Endothelial cell of umbilical vein (primary cell): ENCODE data around the gene TJP1. TPM values are rescaled to one million over a fixed set of nuclear protein-coding genes. Genes with fewer than 3 reads are reported as not detected.

ENCODE experiments used
- BruUV-seq: library from RNA; stranded (reverse); fragments of 400-500 nt; replicated peaks from 2 replicates; lab custom pipeline; 2021; lab: Mats Ljungman, UMichigan
- CTCF ChIA-PET: fragments of 300-600, 350-600 bp; sonication (Branson Sonifier 250); formaldehyde crosslinking; loops from one replicate; lab custom pipeline; 2021; ENCODE audit warnings: antibody characterized with exemption, inconsistent platforms; lab: Charles Lee
- POLR2A ChIA-PET: fragments of 300-600, 350-600 bp; sonication (Branson Sonifier 250); formaldehyde crosslinking; loops from one replicate; lab custom pipeline; 2021; ENCODE audit warnings: antibody characterized with exemption, inconsistent platforms; lab: Charles Lee
- DNase-seq: peaks from one replicate; pipeline ENCODE4 v3.0.0-alpha.2; 2011; ENCODE audit warnings: low read depth, low spot score
- FAIRE-seq: peaks from 2 replicates; lab custom pipeline; 2011; peaks lifted over from hg19 to GRCh38; lab: Jason Lieb, UNC
- H2AFZ ChIP-seq: 2 replicates; pipeline ENCODE4 v1.6.0; 2012; ENCODE audit warnings: low read depth, low read length, control low read depth, inconsistent platforms
- H3K27ac ChIP-seq: 2 replicates; pipeline ENCODE4 v1.5.1; 2011; ENCODE audit warnings: low read depth, mild to moderate bottlenecking, control low read depth, low read length, moderate library complexity; ENCODE audit not compliant: insufficient read depth
- H3K27me3 ChIP-seq, 2 experiments: 2 replicates each; pipeline versions ENCODE4 v1.6.0 to v1.6.1; 2011; ENCODE audit warnings: low read length in 2 of 2, mixed read lengths in 1 of 2; ENCODE audit not compliant: control insufficient read depth in 2 of 2, insufficient read depth in 2 of 2
- H3K36me3 ChIP-seq, 2 experiments: 2 replicates in 1 of 2; 3 replicates in 1 of 2; pipeline ENCODE4 v1.5.1; 2011; ENCODE audit warnings: low read length in 2 of 2, mild to moderate bottlenecking in 1 of 2, moderate library complexity in 1 of 2; ENCODE audit not compliant: control insufficient read depth in 2 of 2, insufficient read depth in 2 of 2; ENCODE audit errors: extremely low read depth in 1 of 2
- H3K4me1 ChIP-seq: 3 replicates; pipeline ENCODE4 v1.5.1; 2011; ENCODE audit warnings: mild to moderate bottlenecking, low read length; ENCODE audit not compliant: control insufficient read depth, insufficient read depth; ENCODE audit errors: extremely low read depth
- H3K4me2 ChIP-seq: 2 replicates; pipeline ENCODE4 v1.6.1; 2011; ENCODE audit warnings: low read length, control low read depth, mixed read lengths; ENCODE audit not compliant: insufficient read depth
- H3K4me3 ChIP-seq, 3 experiments: fragments of 200-600 bp in 1 of 3; sonication (generic), shearing (Covaris generic) in 1 of 3; replicated peaks in 1 of 3; 2 replicates each; pipeline ENCODE4 v1.5.1; 2011 to 2016; ENCODE audit warnings: control low read depth in 3 of 3, low read length in 3 of 3, mild to moderate bottlenecking in 2 of 3, inconsistent platforms in 1 of 3, low read depth in 1 of 3, moderate library complexity in 1 of 3; ENCODE audit not compliant: insufficient read depth in 1 of 3
- H3K79me2 ChIP-seq: 2 replicates; pipeline ENCODE4 v1.6.0; 2012; ENCODE audit warnings: low read length, inconsistent platforms; ENCODE audit not compliant: control insufficient read depth, insufficient read depth
- H3K9ac ChIP-seq: replicated peaks from 2 replicates; pipeline ENCODE3; 2011; ENCODE audit warnings: low read length, control low read depth; ENCODE audit not compliant: insufficient read depth; ENCODE audit errors: extremely low read depth
- H3K9me1 ChIP-seq: replicated peaks from 3 replicates; pipeline ENCODE4 v1.6.0; 2011; ENCODE audit warnings: mild to moderate bottlenecking, low read length; ENCODE audit not compliant: control insufficient read depth, insufficient read depth; ENCODE audit errors: extremely low read depth
- H3K9me3 ChIP-seq: replicated peaks from 2 replicates; pipeline ENCODE4 v1.5.1; 2012; ENCODE audit warnings: low read length, inconsistent platforms; ENCODE audit not compliant: control insufficient read depth, insufficient read depth
- H4K20me1 ChIP-seq: replicated peaks from 2 replicates; pipeline ENCODE3; 2011; ENCODE audit warnings: mild to moderate bottlenecking, low read length; ENCODE audit not compliant: control insufficient read depth, insufficient read depth; ENCODE audit errors: extremely low read depth
- CTCF ChIP-seq, 2 donors: IDR thresholded peaks; 1 replicate in 1 of 2; 2 replicates in 1 of 2; pipeline ENCODE4 v1.5.1; 2011; ENCODE audit warnings: low read length in 2 of 2, mild to moderate bottlenecking in 2 of 2, moderate library complexity in 2 of 2, control low read depth in 1 of 2, inconsistent platforms in 1 of 2, low read depth in 1 of 2; ENCODE audit not compliant: insufficient read depth in 1 of 2; ENCODE audit errors: extremely low read depth in 1 of 2
- EZH2 ChIP-seq: IDR thresholded peaks from 2 replicates; pipeline ENCODE4 v1.6.1; 2012; ENCODE audit warnings: borderline replicate concordance, low read depth, mild to moderate bottlenecking, moderate library complexity, low read length, inconsistent platforms; ENCODE audit not compliant: severe bottlenecking
- FOS ChIP-seq: IDR thresholded peaks from 2 replicates; pipeline ENCODE4 v1.6.1; 2011; ENCODE audit warnings: mild to moderate bottlenecking, low read length, moderate library complexity, borderline replicate concordance; ENCODE audit not compliant: insufficient read depth
- GATA2 ChIP-seq: IDR thresholded peaks from 2 replicates; pipeline ENCODE4 v1.7.0; 2011; ENCODE audit warnings: low read depth, mild to moderate bottlenecking, moderate library complexity, mixed read lengths, low read length; ENCODE audit not compliant: insufficient read length, insufficient read depth
- JUN ChIP-seq: IDR thresholded peaks from 2 replicates; pipeline ENCODE4 v1.6.1; 2011; ENCODE audit warnings: borderline replicate concordance, low read depth; ENCODE audit not compliant: insufficient read length, insufficient read depth
- MAX ChIP-seq: IDR thresholded peaks from 2 replicates; pipeline ENCODE4 v1.6.1; 2011; ENCODE audit not compliant: insufficient read depth, insufficient read length
- MYC ChIP-seq: IDR thresholded peaks from one replicate; pipeline ENCODE4 v1.6.1; 2011; ENCODE audit warnings: mild to moderate bottlenecking, low read depth, low read length
- POLR2A ChIP-seq: IDR thresholded peaks from 2 replicates; pipeline ENCODE4 v1.6.1; 2012; ENCODE audit warnings: low read depth, mild to moderate bottlenecking, control low read depth, low read length
- POLR2AphosphoS5 ChIP-seq: IDR thresholded peaks from 2 replicates; pipeline ENCODE4 v1.6.1; 2012; ENCODE audit warnings: low read depth, mild to moderate bottlenecking, control low read depth, low read length, moderate library complexity; ENCODE audit not compliant: insufficient read depth
- dilution Hi-C: fragments of 300-500 bp; cut with MboI; formaldehyde crosslinking; loops from one replicate; pipeline ENCODE4 v1.15.0; 2019; ENCODE audit warnings: low sequenced_read_pairs; ENCODE audit not compliant: extremely low pct_ligation_motif_present
- intact Hi-C: fragments of 100-400 bp; cut with micrococcal nuclease; formaldehyde crosslinking; loops from one replicate; pipeline ENCODE4 v1.10.0; 2022
- polyA plus RNA-seq, 4 experiments: library from polyadenylated mRNA; depleted of rRNA in 3 of 4; stranded (reverse) in 3 of 4; unstranded in 1 of 4; fragments of >200 nt; gene quantifications; 2 replicates each; pipeline versions ENCODE4 v1.2.1 to v1.2.3, GENCODE V29; 2011 to 2012; ENCODE audit warnings: missing spikeins in 1 of 4
- total RNA-seq: library from RNA; stranded (reverse); gene quantifications from 2 replicates; pipeline ENCODE4 v1.2.3, GENCODE V29; 2021

The TJP1 gene
- total and polyA plus RNA-seq, 2 donors (not counting 3 experiments of a cell fraction or from before 2014, with no cell fraction given): 45.6 to 128 TPM

- POLR2A ChIA-PET: no interaction called here
- Histone ChIP-seq H3K9me3 (no peaks in the 10 kb centered on the region), H3K79me2 (no peaks in the 10 kb centered on the region), H3K4me1 (no peaks in the 10 kb centered on the region), H3K4me2 (no peak overlapping the region), H2AFZ (no peak overlapping the region), H3K27me3 (no peaks in the 10 kb centered on the region), H3K4me3 (no peak overlapping the region), H3K9me1 (no peaks in the 10 kb centered on the region), H4K20me1 (no peaks in the 10 kb centered on the region), H3K36me3 (peaks cover 36 to 38% of the 10 kb centered on the region in 2 experiments), H3K9ac (no peak overlapping the region), H3K27ac (no peak overlapping the region)
- TF ChIP-seq CTCF (IDR thresholded peaks at IDR 0.05; ENCODE audit: extremely low read depth in 1 of 2, insufficient read depth in 1 of 2, low read depth in 1 of 2, low read length in 2 of 2): no peak
- no peak for TF ChIP-seq MAX
- no peak for TF ChIP-seq MYC
- no peak for TF ChIP-seq POLR2A
- TF ChIP-seq GATA2: no peak
- TF ChIP-seq POLR2AphosphoS5: no peak
- TF ChIP-seq FOS: no peak
- no peak for TF ChIP-seq EZH2
- TF ChIP-seq JUN: no peak
- no TSS peak for BruUV-seq
- FAIRE-seq (no peak), DNase-seq (no peak)
- CTCF ChIA-PET: interaction anchor here (0.8 to 1.4 kb wide), 3 partner anchors 17 to 212 kb away, joined by 3 to 6 read pairs (median 3); no protein-coding TSS in a partner anchor
- dilution Hi-C loops: no loop called here
- intact Hi-C loops: no loop called here
These were observed 108.5 kb downstream of the TJP1 start for GRCh38 chr15:29713784-29714183.
